NCI-H2227 (cell line): ENCODE data around the gene NEK11.

Source experiments
- DNase-seq: peaks from one replicate; lab custom pipeline; 2025; ENCODE audit not compliant: unreplicated experiment; lab: John Stamatoyannopoulos, UW

The NEK11 gene

DNA sequence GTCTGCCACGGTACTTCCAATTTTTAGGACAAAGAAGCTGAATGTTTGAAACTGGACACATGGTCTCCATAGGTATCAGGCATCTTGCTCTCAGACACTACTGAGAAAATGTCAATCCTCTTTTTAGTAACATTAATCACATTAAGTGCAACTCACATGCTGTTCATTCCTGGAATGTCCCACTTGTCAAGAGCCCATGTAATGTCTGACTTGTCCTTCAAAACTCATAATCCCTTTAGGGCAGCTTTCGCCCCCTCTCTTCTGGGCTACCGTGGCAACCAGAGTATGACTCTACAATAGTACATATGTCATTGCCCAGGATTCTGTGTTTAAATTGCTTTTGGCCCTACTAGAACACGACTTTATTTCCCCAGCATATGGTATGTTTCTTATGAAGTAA lies 367.2 kb downstream of the NEK11 start:
- no peak for DNase-seq

DNA sequence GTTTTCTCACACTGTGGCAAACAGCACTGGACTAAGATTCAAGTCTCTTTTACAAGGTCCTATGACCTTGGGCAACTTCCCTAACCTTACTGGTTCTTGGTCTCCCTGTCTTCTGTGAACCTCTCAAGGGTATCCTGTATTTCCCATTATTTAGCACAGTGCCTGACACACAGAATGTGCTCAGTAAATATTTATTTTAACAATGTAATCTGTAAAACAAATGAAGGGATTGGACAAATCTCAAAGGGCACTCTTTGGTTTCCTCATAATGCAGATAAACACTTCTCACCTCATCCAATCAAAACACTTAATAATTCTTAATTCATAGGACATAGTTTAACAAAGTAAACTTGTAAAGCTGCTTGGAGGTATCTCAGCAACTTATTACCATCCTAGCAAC lies 367.7 kb downstream of the NEK11 start:
- no peak for DNase-seq

DNA sequence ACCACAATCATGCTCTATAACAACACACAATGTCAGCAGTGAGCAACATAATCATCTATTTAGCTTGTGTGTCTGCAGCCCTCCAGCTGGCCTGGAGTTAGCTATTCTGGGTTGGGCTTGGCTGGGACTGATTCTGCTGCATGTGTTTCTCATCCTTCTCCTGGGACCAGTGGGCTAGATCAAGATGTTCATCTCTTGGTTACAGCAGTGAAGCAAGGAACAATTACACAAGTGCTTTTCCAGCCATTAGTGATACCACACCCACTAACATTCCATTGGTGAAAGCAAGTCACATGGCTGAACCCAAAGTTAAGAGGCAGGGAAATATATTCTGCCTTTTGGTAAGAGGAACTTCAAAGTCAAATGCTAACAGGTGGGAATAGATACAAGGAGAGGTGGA lies 369.5 kb downstream of the NEK11 start:
- no peak for DNase-seq

DNA sequence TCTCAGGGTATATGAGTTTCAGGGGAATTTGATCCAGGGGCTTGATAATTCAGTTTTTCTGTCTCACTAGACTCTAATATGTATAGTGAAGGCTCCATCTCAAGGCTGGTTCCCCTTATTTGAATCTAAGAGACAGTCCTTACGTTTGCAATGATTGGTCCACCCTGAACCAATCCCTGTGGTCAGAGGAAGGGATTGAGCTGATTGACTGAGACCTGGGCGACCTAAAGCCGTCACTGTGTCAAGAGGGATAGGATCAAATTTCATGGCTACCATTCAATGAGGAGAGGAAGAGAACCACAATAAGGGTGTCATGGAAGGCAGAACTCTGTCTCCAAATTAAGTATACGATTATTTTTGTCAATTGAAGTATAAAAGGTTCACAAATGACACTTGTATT lies 371.2 kb downstream of the NEK11 start:
- no peak for DNase-seq
